ENCODE data around the gene TOPAZ1.

TOPAZ1 gene

DNA sequence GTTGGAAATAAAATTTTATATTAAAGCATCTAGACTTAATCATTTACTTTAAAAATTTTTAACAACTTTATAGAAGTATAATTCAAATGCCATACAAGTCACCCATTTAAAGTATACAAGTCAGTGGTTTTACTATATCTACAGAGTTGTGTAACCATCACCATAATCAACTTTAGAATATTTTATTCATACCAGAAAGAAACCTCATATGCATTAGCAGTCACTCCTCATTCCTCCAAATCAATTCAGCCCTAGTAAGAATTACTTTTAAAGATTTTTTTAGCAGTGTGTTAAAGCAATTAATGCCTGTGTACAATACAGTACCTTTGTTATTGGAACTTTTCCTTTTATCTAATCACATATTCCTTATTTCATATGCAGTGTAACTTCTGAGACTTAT, 82.9 kb downstream of the TOPAZ1 start:
- no peak for TF ChIP-seq CTCF (IDR thresholded peaks at IDR 0.05; ENCODE audit: low read depth, low read length)
- no peak for DNase-seq (ENCODE audit: extremely low read depth, low read depth)

- no peak for TF ChIP-seq CTCF (IDR thresholded peaks at IDR 0.05; ENCODE audit: low read depth, low read length)
- no peak for DNase-seq (ENCODE audit: extremely low read depth, low read depth)
Observed at GRCh38 chr3:44326019-44326418, 84.3 kb downstream of the TOPAZ1 start.

GRCh38 chr3:44326515-44326914, 84.8 kb downstream of the TOPAZ1 start:
- TF ChIP-seq CTCF (IDR thresholded peaks at IDR 0.05; ENCODE audit: low read depth, low read length) = no peak
- no peak for DNase-seq (ENCODE audit: extremely low read depth, low read depth)

DNA sequence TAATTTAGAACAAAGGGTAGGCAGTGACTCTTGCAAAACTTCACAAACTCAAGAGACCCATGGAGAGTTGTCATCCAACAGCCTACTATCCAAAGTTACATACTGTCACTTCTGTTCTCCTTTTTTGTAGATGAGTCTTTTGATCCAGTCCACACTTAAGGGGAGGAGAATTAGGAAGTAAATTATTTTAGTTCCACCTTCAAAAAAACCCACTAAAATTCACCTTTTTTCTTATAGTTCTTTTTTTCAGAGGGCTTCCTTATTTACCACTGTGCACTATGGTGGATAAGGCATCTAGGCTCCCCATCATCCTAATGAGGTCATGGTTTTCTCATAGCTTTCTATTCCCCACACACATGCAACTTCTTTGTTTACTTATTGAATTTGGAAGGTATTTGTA, 88.3 kb downstream of the TOPAZ1 start:
- DNase-seq (ENCODE audit: extremely low read depth, low read depth) = no peak
- no peak for TF ChIP-seq CTCF (IDR thresholded peaks at IDR 0.05; ENCODE audit: low read depth, low read length)

DNA sequence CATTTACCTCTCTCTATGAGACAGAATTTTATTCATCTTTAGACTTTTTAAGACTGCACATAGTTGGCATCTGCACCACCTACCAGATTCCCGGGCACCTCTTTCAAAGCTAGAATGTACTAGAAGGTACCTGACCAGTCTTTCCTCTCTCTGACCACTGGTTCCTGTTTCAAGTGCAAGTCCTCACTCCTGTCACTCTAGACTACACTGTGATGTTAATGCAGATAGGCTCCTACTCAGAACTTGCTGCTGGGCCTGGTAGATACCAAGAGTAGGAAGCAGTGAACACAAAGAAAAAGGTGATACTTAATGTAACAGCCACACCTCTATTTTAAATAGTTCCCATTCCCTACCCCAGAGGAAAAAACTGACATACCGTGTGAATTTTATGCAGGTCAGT, 88.8 kb downstream of the TOPAZ1 start:
- no peak for DNase-seq (ENCODE audit: extremely low read depth, low read depth)
- no peak for TF ChIP-seq CTCF (IDR thresholded peaks at IDR 0.05; ENCODE audit: low read depth, low read length)

GRCh38 chr3:44334326-44334725, 92.6 kb downstream of the TOPAZ1 start:
- DNase-seq (ENCODE audit: extremely low read depth, low read depth) = no peak
- no peak for TF ChIP-seq CTCF (IDR thresholded peaks at IDR 0.05; ENCODE audit: low read depth, low read length)

DNA sequence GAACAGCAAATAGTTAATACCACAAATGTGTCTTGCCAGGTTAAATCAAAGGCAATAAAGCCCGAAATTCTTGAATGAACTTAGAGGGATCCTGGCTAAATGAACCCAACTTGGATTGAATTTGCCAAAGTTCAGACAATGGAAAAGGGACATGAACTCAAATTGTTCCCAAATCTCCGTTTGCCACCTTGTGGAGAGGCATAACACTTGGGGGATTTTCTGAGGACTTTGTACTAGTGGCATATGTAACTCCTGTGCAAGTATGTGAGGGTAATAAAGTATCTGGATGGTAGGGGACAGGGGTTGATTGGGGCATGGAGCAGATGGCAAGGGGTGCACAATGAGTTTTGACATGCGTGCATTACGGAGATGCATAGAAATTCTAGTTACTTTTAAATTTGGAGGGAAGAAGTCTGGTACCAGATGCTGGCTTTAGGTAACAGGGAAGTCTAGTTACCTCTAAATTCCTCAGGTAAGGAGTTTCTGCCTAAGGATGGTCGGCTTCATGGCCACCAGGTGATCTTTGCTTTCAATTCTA, 95.6 kb downstream of the TOPAZ1 start:
- no peak for DNase-seq (ENCODE audit: extremely low read depth, low read depth)
- TF ChIP-seq CTCF (IDR thresholded peaks at IDR 0.05; ENCODE audit: low read depth, low read length) = peak; percentile 7

All from AG09319 (cell line).